ENCODE data around the gene WASF3. TPM values are rescaled to one million over a fixed set of nuclear protein-coding genes. Genes with fewer than 3 reads are reported as not detected.

WASF3 gene
- polyA plus RNA-seq, 3 donors: not detected

GRCh38 chr13:26709461-26709860 is 152.0 kb downstream of the WASF3 start:
- H3K4me1 Mint-ChIP-seq: no peaks in the 10 kb centered on the region
- Histone ChIP-seq H3K4me3 (replicated peaks in 1 of 3; ENCODE audit: low read depth in 2 of 3, low read length in 3 of 3) (no peak overlapping the region), H3K4me2 (replicated peaks; ENCODE audit: extremely low read depth, low read length, poor library complexity, severe bottlenecking) (no peak overlapping the region), H3K27ac (ENCODE audit: low read depth in 1 of 2, low read length in 2 of 2) (no peak overlapping the region), H3K36me3 (replicated peaks in 1 of 2; ENCODE audit: control insufficient read depth in 1 of 2, insufficient read depth in 2 of 2, low read length in 2 of 2) (no peaks in the 10 kb centered on the region), H3K9ac (ENCODE audit: insufficient read depth, low read length, poor library complexity, severe bottlenecking) (no peak overlapping the region), H2AFZ (ENCODE audit: insufficient read depth, low read depth, low read length, poor library complexity, severe bottlenecking) (no peak overlapping the region), H4K20me1 (ENCODE audit: insufficient read depth, low read length) (no peaks in the 10 kb centered on the region), H3K4me1 (ENCODE audit: control insufficient read depth in 1 of 2, insufficient read depth in 2 of 2, low read length in 2 of 2) (no peaks in the 10 kb centered on the region), H3K79me2 (ENCODE audit: insufficient read depth, low read length) (no peaks in the 10 kb centered on the region), H3K9me3 (replicated peaks in 1 of 2; ENCODE audit: control insufficient read depth in 1 of 2, insufficient read depth in 1 of 2, low read length in 2 of 2) (peaks cover 0 to 4% of the 10 kb centered on the region in 2 donors), H3K27me3 (ENCODE audit: control insufficient read depth in 2 of 2, insufficient read depth in 2 of 2, low read length in 2 of 2) (no peaks in the 10 kb centered on the region)
- H3K4me3 Mint-ChIP-seq: no peak overlapping the region
- intact Hi-C loops (cut with micrococcal nuclease): no loop called here
- WGBS (ENCODE audit: insufficient coverage): 75% methylated on average over 2 of the region's 7 CpGs
- no peaks in the 10 kb centered on the region for H3K36me3 Mint-ChIP-seq
- H3K27me3 Mint-ChIP-seq (ENCODE audit: low read depth in 3 of 3): peaks cover 2 to 6% (median 6%) of the 10 kb centered on the region in 3 donors
- H3K9me3 Mint-ChIP-seq: peaks cover 3 to 10% (median 7%) of the 10 kb centered on the region in 7 donors
- no peak overlapping the region for H3K27ac Mint-ChIP-seq
- no peak for DNase-seq
- no peak for TF ChIP-seq CTCF (IDR thresholded peaks at IDR 0.05)

- intact Hi-C loops (cut with micrococcal nuclease): no loop called here
- DNase-seq: no peak
Observed at GRCh38 chr13:26710166-26710565, 152.7 kb downstream of the WASF3 start.

More at GRCh38 chr13:26710166-26710565, 152.7 kb downstream of the WASF3 start:
- no peak overlapping the region for H3K9ac ChIP-seq (ENCODE audit: insufficient read depth, low read length, poor library complexity, severe bottlenecking)
- H3K27me3 ChIP-seq (ENCODE audit: control insufficient read depth in 2 of 2, insufficient read depth in 2 of 2, low read length in 2 of 2): no peaks in the 10 kb centered on the region
- TF ChIP-seq CTCF (IDR thresholded peaks at IDR 0.05): no peak
- peaks cover 0 to 4% of the 10 kb centered on the region in 2 donors for H3K9me3 ChIP-seq (replicated peaks in 1 of 2; ENCODE audit: control insufficient read depth in 1 of 2, insufficient read depth in 1 of 2, low read length in 2 of 2)
- H3K4me2 ChIP-seq (replicated peaks; ENCODE audit: extremely low read depth, low read length, poor library complexity, severe bottlenecking): no peak overlapping the region
- H3K27me3 Mint-ChIP-seq (ENCODE audit: low read depth in 3 of 3): peaks cover 2 to 6% (median 6%) of the 10 kb centered on the region in 3 donors
- 78% methylated on average over 7 of the region's 13 CpGs for WGBS (ENCODE audit: insufficient coverage)
- no peak overlapping the region for H3K27ac Mint-ChIP-seq
- H3K4me1 Mint-ChIP-seq: no peaks in the 10 kb centered on the region
- H3K4me3 Mint-ChIP-seq: no peak overlapping the region
- H3K4me1 ChIP-seq (ENCODE audit: control insufficient read depth in 1 of 2, insufficient read depth in 2 of 2, low read length in 2 of 2): no peaks in the 10 kb centered on the region
- no peak overlapping the region for H3K4me3 ChIP-seq (replicated peaks in 1 of 3; ENCODE audit: low read depth in 2 of 3, low read length in 3 of 3)
- H3K36me3 ChIP-seq (replicated peaks in 1 of 2; ENCODE audit: control insufficient read depth in 1 of 2, insufficient read depth in 2 of 2, low read length in 2 of 2): no peaks in the 10 kb centered on the region
- H3K9me3 Mint-ChIP-seq: peaks cover 3 to 10% (median 7%) of the 10 kb centered on the region in 7 donors
- no peaks in the 10 kb centered on the region for H4K20me1 ChIP-seq (ENCODE audit: insufficient read depth, low read length)
- H3K79me2 ChIP-seq (ENCODE audit: insufficient read depth, low read length): no peaks in the 10 kb centered on the region
- no peaks in the 10 kb centered on the region for H3K36me3 Mint-ChIP-seq
- no peak overlapping the region for H2AFZ ChIP-seq (ENCODE audit: insufficient read depth, low read depth, low read length, poor library complexity, severe bottlenecking)
- H3K27ac ChIP-seq (ENCODE audit: low read depth in 1 of 2, low read length in 2 of 2): no peak overlapping the region

All from CD14-positive monocyte (primary cell).